ENCODE data around the gene CCDC74A.
"Not testable (repeated sequence)": the region's sequence is repeated elsewhere in the genome, so short reads cannot be mapped to it uniquely, and the experiment has no call there.

The CCDC74A gene

DNA sequence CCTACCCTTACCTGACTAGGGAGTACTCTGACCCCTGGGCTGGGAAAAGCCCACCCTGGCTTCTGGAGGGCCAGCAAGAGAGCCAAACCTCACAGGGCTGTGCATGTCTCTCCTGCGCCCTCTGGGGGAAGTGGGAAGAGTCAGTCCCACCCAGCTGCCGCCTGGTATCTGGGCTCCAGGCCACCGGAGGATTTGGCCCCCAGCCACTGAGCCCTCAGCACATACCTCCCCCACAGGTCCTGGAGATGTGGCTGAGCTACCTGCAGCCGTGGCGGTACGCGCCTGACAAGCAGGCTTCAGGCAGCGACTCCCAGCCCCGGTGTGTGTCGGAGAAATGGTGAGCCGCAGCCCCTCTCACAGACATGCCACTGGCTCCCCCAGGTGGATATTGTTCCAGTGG, 11.1 kb upstream of the CCDC74A start:
- not testable (repeated sequence) for H3K4me2 ChIP-seq (ENCODE audit: low read length); H3K79me1 ChIP-seq (ENCODE audit: low read length); H3K18ac ChIP-seq (ENCODE audit: low read length); H4K12ac ChIP-seq (ENCODE audit: low read depth, low read length); H3K9me3 ChIP-seq (ENCODE audit: insufficient read depth, low read depth, low read length); H3K23ac ChIP-seq (ENCODE audit: low read length); H2BK5ac ChIP-seq (ENCODE audit: low read depth, low read length, poor library complexity); H2BK120ac ChIP-seq (ENCODE audit: insufficient read depth, low read length, poor library complexity); H2BK12ac ChIP-seq (ENCODE audit: low read length); DNase-seq; H3K27ac ChIP-seq (ENCODE audit: low read depth, low read length); H3K27me3 ChIP-seq (ENCODE audit: insufficient read depth, low read length); H3K4me1 ChIP-seq (ENCODE audit: control insufficient read depth in 1 of 2, insufficient read depth in 2 of 2, low read length in 2 of 2); H4K91ac ChIP-seq (ENCODE audit: low read depth, low read length); H3K4me3 ChIP-seq (ENCODE audit: low read depth, low read length); H4K8ac ChIP-seq (ENCODE audit: low read depth, low read length); H2AK5ac ChIP-seq (ENCODE audit: low read length); H3K4ac ChIP-seq (ENCODE audit: low read depth, low read length); H3K9ac ChIP-seq (ENCODE audit: low read length); H3K79me2 ChIP-seq (ENCODE audit: control insufficient read depth, insufficient read depth, low read length, poor library complexity); H3K14ac ChIP-seq (ENCODE audit: low read length); H2AFZ ChIP-seq (ENCODE audit: insufficient read depth, low read length, poor library complexity)
- peaks cover 52% of the 10 kb centered on the region in 2 experiments for H3K36me3 ChIP-seq (ENCODE audit: control insufficient read depth in 1 of 2, insufficient read depth in 2 of 2, low read length in 2 of 2)
- no CpG with 5 or more reads among the region's 11 CpGs for WGBS (ENCODE audit: extremely low coverage, insufficient coverage, insufficient read length)

DNA sequence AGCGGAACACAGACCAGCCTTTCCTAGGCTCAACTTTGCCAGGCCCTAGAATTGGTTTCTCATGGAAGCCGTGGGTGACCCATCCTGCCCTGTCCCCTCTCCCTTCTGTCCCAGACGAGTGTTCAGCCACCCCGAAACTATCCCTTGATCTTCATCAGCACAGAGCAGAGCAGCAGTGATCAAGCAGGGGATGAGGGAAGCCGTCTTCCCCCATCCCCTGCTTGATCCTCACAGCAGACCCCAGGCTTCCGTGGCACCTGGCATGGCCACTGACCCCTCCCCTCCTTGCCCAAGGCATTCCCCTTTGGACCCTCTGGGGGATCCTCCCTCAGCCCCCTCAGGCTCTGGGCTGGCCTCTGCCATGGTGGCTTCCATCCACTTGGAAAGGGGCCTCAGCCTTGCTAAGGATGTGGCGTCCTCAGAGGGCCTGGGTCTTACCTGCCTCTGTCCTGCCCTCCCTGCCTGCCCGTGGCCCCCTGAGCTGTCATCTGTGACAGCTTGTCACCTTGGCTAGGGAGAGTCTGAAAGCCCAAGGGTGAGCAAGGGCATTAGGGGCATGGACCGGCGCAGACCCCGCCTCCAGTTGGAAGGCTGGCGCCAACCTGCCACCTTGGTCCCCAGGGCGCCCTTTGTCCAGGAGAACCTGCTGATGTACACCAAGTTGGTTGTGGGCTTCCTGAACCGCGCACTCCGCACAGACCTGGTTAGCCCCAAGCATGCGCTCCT, 10.4 kb upstream of the CCDC74A start:
- Histone ChIP-seq H3K4ac (ENCODE audit: low read depth, low read length) (no peak overlapping the region), H3K27me3 (ENCODE audit: insufficient read depth, low read length) (no peaks in the 10 kb centered on the region), H3K9ac (ENCODE audit: low read length) (no peak overlapping the region), H3K79me1 (ENCODE audit: low read length) (no peaks in the 10 kb centered on the region), H4K91ac (ENCODE audit: low read depth, low read length) (no peak overlapping the region), H2BK5ac (ENCODE audit: low read depth, low read length, poor library complexity) (no peak overlapping the region), H3K36me3 (ENCODE audit: control insufficient read depth in 1 of 2, insufficient read depth in 2 of 2, low read length in 2 of 2) (peaks cover 48 to 49% of the 10 kb centered on the region in 2 experiments), H3K23ac (ENCODE audit: low read length) (no peak overlapping the region), H3K4me1 (ENCODE audit: control insufficient read depth in 1 of 2, insufficient read depth in 2 of 2, low read length in 2 of 2) (no peaks in the 10 kb centered on the region), H2BK120ac (ENCODE audit: insufficient read depth, low read length, poor library complexity) (no peak overlapping the region), H3K4me3 (ENCODE audit: low read depth, low read length) (no peak overlapping the region), H3K9me3 (ENCODE audit: insufficient read depth, low read depth, low read length) (no peaks in the 10 kb centered on the region), H4K8ac (ENCODE audit: low read depth, low read length) (no peak overlapping the region), H2AK5ac (ENCODE audit: low read length) (no peak overlapping the region), H2BK12ac (ENCODE audit: low read length) (no peak overlapping the region), H3K27ac (ENCODE audit: low read depth, low read length) (no peak overlapping the region), H4K12ac (ENCODE audit: low read depth, low read length) (no peak overlapping the region), H3K4me2 (ENCODE audit: low read length) (no peak overlapping the region), H3K14ac (ENCODE audit: low read length) (no peak overlapping the region), H3K79me2 (ENCODE audit: control insufficient read depth, insufficient read depth, low read length, poor library complexity) (no peaks in the 10 kb centered on the region), H3K18ac (ENCODE audit: low read length) (no peak overlapping the region), H2AFZ (ENCODE audit: insufficient read depth, low read length, poor library complexity) (no peak overlapping the region)
- WGBS (ENCODE audit: extremely low coverage, insufficient coverage, insufficient read length), result no CpG with 5 or more reads among the region's 17 CpGs
- no peak for DNase-seq

DNA sequence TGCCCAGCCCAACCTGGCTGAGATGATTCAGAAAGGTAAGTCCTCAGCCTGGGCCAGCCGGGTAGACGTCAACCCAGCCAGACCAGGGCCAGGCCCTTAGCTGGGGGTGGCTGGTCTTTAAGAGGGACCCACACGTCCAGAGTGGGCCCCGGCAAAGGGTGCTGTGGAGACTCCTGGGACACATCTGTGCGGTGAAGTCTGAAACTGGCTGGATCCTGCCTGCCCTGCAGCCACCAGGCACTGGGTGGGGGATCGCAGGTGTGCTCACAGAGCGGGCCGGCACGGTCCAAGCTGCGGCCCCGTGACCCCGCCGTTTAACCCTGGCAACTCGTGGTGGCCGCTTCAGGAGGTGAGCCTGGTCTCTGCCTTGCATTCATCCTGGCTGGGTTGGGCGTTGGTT, 9.8 kb upstream of the CCDC74A start:
- not testable (repeated sequence) for H2BK120ac ChIP-seq (ENCODE audit: insufficient read depth, low read length, poor library complexity); H4K8ac ChIP-seq (ENCODE audit: low read depth, low read length); H2BK12ac ChIP-seq (ENCODE audit: low read length); H3K27ac ChIP-seq (ENCODE audit: low read depth, low read length); H3K14ac ChIP-seq (ENCODE audit: low read length); H3K9me3 ChIP-seq (ENCODE audit: insufficient read depth, low read depth, low read length); H2AK5ac ChIP-seq (ENCODE audit: low read length); H4K91ac ChIP-seq (ENCODE audit: low read depth, low read length); H3K4me1 ChIP-seq (ENCODE audit: control insufficient read depth in 1 of 2, insufficient read depth in 2 of 2, low read length in 2 of 2); H3K79me1 ChIP-seq (ENCODE audit: low read length); H3K23ac ChIP-seq (ENCODE audit: low read length); H2AFZ ChIP-seq (ENCODE audit: insufficient read depth, low read length, poor library complexity); H3K4me2 ChIP-seq (ENCODE audit: low read length); DNase-seq; H3K18ac ChIP-seq (ENCODE audit: low read length); H2BK5ac ChIP-seq (ENCODE audit: low read depth, low read length, poor library complexity); H3K4me3 ChIP-seq (ENCODE audit: low read depth, low read length); H3K4ac ChIP-seq (ENCODE audit: low read depth, low read length); H3K9ac ChIP-seq (ENCODE audit: low read length); H4K12ac ChIP-seq (ENCODE audit: low read depth, low read length); H3K79me2 ChIP-seq (ENCODE audit: control insufficient read depth, insufficient read depth, low read length, poor library complexity); H3K27me3 ChIP-seq (ENCODE audit: insufficient read depth, low read length)
- WGBS (ENCODE audit: extremely low coverage, insufficient coverage, insufficient read length), result no CpG with 5 or more reads among the region's 16 CpGs
- H3K36me3 ChIP-seq (ENCODE audit: control insufficient read depth in 1 of 2, insufficient read depth in 2 of 2, low read length in 2 of 2), result peaks cover 45% of the 10 kb centered on the region in 2 experiments

DNA sequence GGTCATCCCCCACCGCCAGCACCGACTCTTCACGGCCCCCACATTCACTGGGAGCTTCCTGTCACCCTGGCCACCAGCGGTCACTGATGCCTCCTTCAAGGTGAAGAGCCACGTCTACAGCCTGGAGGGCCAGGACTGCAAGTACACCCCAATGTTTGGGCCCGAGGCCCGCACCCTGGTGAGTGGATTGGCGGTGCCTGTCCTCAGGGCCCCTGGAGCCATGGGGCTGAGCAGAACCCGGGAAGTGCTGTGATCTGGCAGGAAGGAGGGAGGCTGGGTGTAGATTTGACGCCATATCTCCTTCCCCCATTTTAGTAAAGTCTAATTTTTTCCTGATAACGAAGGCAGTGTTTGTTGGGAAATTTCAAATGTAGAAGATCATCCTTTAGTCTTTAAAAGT, 9.2 kb upstream of the CCDC74A start:
- H4K12ac ChIP-seq (ENCODE audit: low read depth, low read length); H2BK12ac ChIP-seq (ENCODE audit: low read length); H3K4me3 ChIP-seq (ENCODE audit: low read depth, low read length); H3K23ac ChIP-seq (ENCODE audit: low read length); H3K79me1 ChIP-seq (ENCODE audit: low read length); H2AK5ac ChIP-seq (ENCODE audit: low read length); H3K4me2 ChIP-seq (ENCODE audit: low read length); H4K8ac ChIP-seq (ENCODE audit: low read depth, low read length); H3K4me1 ChIP-seq (ENCODE audit: control insufficient read depth in 1 of 2, insufficient read depth in 2 of 2, low read length in 2 of 2); H3K14ac ChIP-seq (ENCODE audit: low read length); H3K27ac ChIP-seq (ENCODE audit: low read depth, low read length); H3K9me3 ChIP-seq (ENCODE audit: insufficient read depth, low read depth, low read length); DNase-seq; H4K91ac ChIP-seq (ENCODE audit: low read depth, low read length); H3K18ac ChIP-seq (ENCODE audit: low read length); H3K79me2 ChIP-seq (ENCODE audit: control insufficient read depth, insufficient read depth, low read length, poor library complexity); H2BK120ac ChIP-seq (ENCODE audit: insufficient read depth, low read length, poor library complexity); H2AFZ ChIP-seq (ENCODE audit: insufficient read depth, low read length, poor library complexity); H3K27me3 ChIP-seq (ENCODE audit: insufficient read depth, low read length); H3K9ac ChIP-seq (ENCODE audit: low read length); H3K4ac ChIP-seq (ENCODE audit: low read depth, low read length); H2BK5ac ChIP-seq (ENCODE audit: low read depth, low read length, poor library complexity): not testable (repeated sequence)
- peaks cover 41 to 44% of the 10 kb centered on the region in 2 experiments for H3K36me3 ChIP-seq (ENCODE audit: control insufficient read depth in 1 of 2, insufficient read depth in 2 of 2, low read length in 2 of 2)
- no CpG with 5 or more reads among the region's 11 CpGs for WGBS (ENCODE audit: extremely low coverage, insufficient coverage, insufficient read length)
